Peyer's patch (tissue), 4 donors: Measurements from ENCODE around the gene BLVRB. TPM values are rescaled to one million over a fixed set of nuclear protein-coding genes. Genes with fewer than 3 reads are reported as not detected.

Experiments
- DNase-seq, 3 donors: peaks; one replicate each; pipeline ENCODE4 v3.0.0-alpha.2; 2017 to 2019
- H3K27ac ChIP-seq, 4 donors: fragments of 200-600 bp; sonication (generic); one replicate each; pipeline ENCODE4 v1.5.1; 2016 to 2019
- H3K27me3 ChIP-seq, 2 donors: fragments of 200-600 bp; sonication (generic); one replicate each; pipeline ENCODE4 v1.5.1; 2019
- H3K36me3 ChIP-seq, 3 donors: fragments of 200-600 bp; sonication (generic); one replicate each; pipeline ENCODE4 v1.5.1; 2016 to 2019
- H3K4me1 ChIP-seq, 4 donors: fragments of 200-600 bp; sonication (generic); one replicate each; pipeline ENCODE4 v1.5.1; 2016 to 2019
- H3K4me3 ChIP-seq, 4 donors: fragments of 200-600 bp; sonication (generic); 1 replicate in 3 of 4; 2 replicates in 1 of 4; pipeline ENCODE4 v1.5.1; 2016 to 2019; ENCODE audit warnings: mild to moderate bottlenecking in 1 of 4
- H3K9me3 ChIP-seq, 4 donors: fragments of 200-600 bp; sonication (generic); one replicate each; pipeline ENCODE4 v1.5.1; 2016 to 2019; ENCODE audit warnings: mild to moderate bottlenecking in 1 of 4
- CTCF ChIP-seq, 6 experiments: fragments of 450-650 bp in 4 of 6; fragments of 200-600 bp in 2 of 6; sonication (generic) in 1 of 6; IDR thresholded peaks; one replicate each; pipeline ENCODE4 v1.5.1; 2017 to 2019; ENCODE audit warnings: antibody characterized with exemption in 6 of 6, mild to moderate bottlenecking in 3 of 6, moderate library complexity in 1 of 6
- POLR2A ChIP-seq, 2 donors: fragments of 450-650 bp; IDR thresholded peaks; one replicate each; pipeline ENCODE4 v1.5.1; 2017; ENCODE audit warnings: antibody characterized with exemption in 2 of 2, mild to moderate bottlenecking in 2 of 2, moderate library complexity in 2 of 2
- total RNA-seq, 4 donors: library from RNA; depleted of rRNA; stranded (reverse); fragments of >200 nt; gene quantifications; one replicate each; pipeline ENCODE4 v1.1.0, GENCODE V29; 2016

The BLVRB gene
- total RNA-seq, 4 donors from 2014 or later: 148 to 277 (median 218) TPM

- no peaks in the 10 kb centered on the region for H3K9me3 ChIP-seq
- DNase-seq: peak; percentile 100
- H3K27ac ChIP-seq: peak within 1 kb of the TSS; percentile 98 to 100 (median 100)
- peaks cover 3 to 43% (median 11%) of the 10 kb centered on the region in 4 donors for H3K4me1 ChIP-seq
- H3K27me3 ChIP-seq: no peaks in the 10 kb centered on the region
- H3K36me3 ChIP-seq: peaks cover 0 to 13% (median 0%) of the 10 kb centered on the region in 3 donors
- peak within 1 kb of the TSS; percentile 81 to 97 (median 91) for H3K4me3 ChIP-seq
- TF ChIP-seq POLR2A (IDR thresholded peaks at IDR 0.05) (peak; percentile 99 to 100), CTCF (IDR thresholded peaks at IDR 0.05) (peak; percentile 63 to 87 (median 80))
These were observed 39.9 kb downstream of the BLVRB start, which contains the start of gene SERTAD1 for GRCh38 chr19:40425450-40426287. Gene SERTAD1, minus strand, starts transcription at chr19:40425992. Its CDS starts 2,446 bp downstream, at chr19:40423546.

- peak overlapping the region; percentile 98 to 100 (median 100) for H3K27ac ChIP-seq
- TF ChIP-seq POLR2A (IDR thresholded peaks at IDR 0.05): no peak
- no peak for TF ChIP-seq CTCF (IDR thresholded peaks at IDR 0.05)
- peaks cover 0 to 13% (median 0%) of the 10 kb centered on the region in 3 donors for H3K36me3 ChIP-seq
- H3K27me3 ChIP-seq: no peaks in the 10 kb centered on the region
- peak in 1 of 3 donors; percentile 55 for DNase-seq
- peaks cover 3 to 43% (median 11%) of the 10 kb centered on the region in 4 donors for H3K4me1 ChIP-seq
- H3K4me3 ChIP-seq: peak overlapping the region; percentile 81 to 97 (median 91)
- no peaks in the 10 kb centered on the region for H3K9me3 ChIP-seq
These were observed 40.7 kb downstream of the BLVRB start for GRCh38 chr19:40424637-40425449.

GRCh38 chr19:40423938-40424337 is 41.6 kb downstream of the BLVRB start:
- H3K4me1 ChIP-seq: peaks cover 3 to 43% (median 11%) of the 10 kb centered on the region in 4 donors
- TF ChIP-seq CTCF (IDR thresholded peaks at IDR 0.05): no peak
- TF ChIP-seq POLR2A (IDR thresholded peaks at IDR 0.05): no peak
- H3K36me3 ChIP-seq: peaks cover 0 to 13% (median 0%) of the 10 kb centered on the region in 3 donors
- peak overlapping the region in 1 of 4 donors; percentile 97 for H3K4me3 ChIP-seq
- H3K27ac ChIP-seq: peak overlapping the region in 1 of 4 donors; percentile 100
- H3K9me3 ChIP-seq: no peaks in the 10 kb centered on the region
- DNase-seq: no peak
- H3K27me3 ChIP-seq: no peaks in the 10 kb centered on the region

GRCh38 chr19:40422748-40423566 is 42.6 kb downstream of the BLVRB start:
- no peak for DNase-seq
- no peaks in the 10 kb centered on the region for H3K9me3 ChIP-seq
- no peak for TF ChIP-seq POLR2A (IDR thresholded peaks at IDR 0.05)
- TF ChIP-seq CTCF (IDR thresholded peaks at IDR 0.05): no peak
- H3K36me3 ChIP-seq: peaks cover 0 to 13% (median 0%) of the 10 kb centered on the region in 3 donors
- H3K27me3 ChIP-seq: no peaks in the 10 kb centered on the region
- H3K4me3 ChIP-seq: no peak overlapping the region
- H3K4me1 ChIP-seq: peaks cover 3 to 43% (median 11%) of the 10 kb centered on the region in 4 donors
- H3K27ac ChIP-seq: peak overlapping the region in 3 of 4 donors; percentile 25 to 95 (median 45)
